Fibroblast of the aortic adventitia (primary cell): ENCODE data around the gene ACOXL. TPM values are rescaled to one million over a fixed set of nuclear protein-coding genes. Genes with fewer than 3 reads are reported as not detected.

Experiments used
- DNase-seq: peaks from one replicate; pipeline ENCODE4 v3.0.0-alpha.2; 2010; ENCODE audit warnings: low read depth
- H3K4me3 ChIP-seq: 2 replicates; pipeline ENCODE4 v1.5.1; 2011; ENCODE audit warnings: low read depth, mild to moderate bottlenecking, control low read depth, low read length, moderate library complexity
- total RNA-seq: library from RNA; depleted of rRNA; stranded (reverse); fragments of >200 nt; gene quantifications from 2 replicates; pipeline ENCODE4 v1.2.3, GENCODE V29; 2012; ENCODE audit warnings: low replicate concordance
- TF ChIP-seq, protein P1 (sequence below): IDR thresholded peaks from 2 replicates; pipeline ENCODE4 v1.5.1; 2011; ENCODE audit warnings: mild to moderate bottlenecking, low read length, control low read depth, inconsistent platforms; ENCODE audit not compliant: insufficient read depth

ACOXL gene
- total RNA-seq, 1 donor = not detected

DNA sequence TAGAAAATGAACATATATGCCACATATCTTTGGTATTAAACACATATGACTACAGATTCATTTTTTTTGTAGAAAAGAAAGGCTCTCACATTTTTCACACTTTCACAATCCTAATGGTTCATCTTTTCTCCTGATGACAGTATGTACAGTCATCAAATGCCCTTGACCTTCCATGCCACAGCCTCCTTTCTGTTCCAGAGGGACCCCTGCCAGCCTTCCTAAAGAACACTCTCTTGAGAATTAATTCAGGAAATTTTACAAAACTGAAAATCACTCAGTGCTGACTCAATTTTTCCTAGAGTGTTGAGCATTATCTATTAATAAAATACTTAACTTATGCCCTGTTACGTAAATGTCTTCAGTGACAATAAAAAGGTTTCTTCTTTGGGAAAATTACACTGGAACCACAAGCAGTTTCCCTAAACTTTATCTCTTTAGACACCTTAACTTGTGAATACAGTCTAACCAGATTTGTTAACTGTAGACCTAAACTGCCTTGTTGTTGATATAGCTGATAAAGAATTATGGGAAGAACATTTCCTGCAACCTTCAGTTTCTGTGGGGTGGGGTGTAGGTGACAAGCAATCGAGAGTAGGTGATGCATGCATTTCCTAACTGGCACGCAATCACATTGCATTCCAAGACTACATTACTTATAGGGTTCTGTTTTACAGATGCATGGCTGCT, 15.3 kb upstream of the ACOXL start:
- peak; percentile 57 for DNase-seq
- TF ChIP-seq, protein P1, sequence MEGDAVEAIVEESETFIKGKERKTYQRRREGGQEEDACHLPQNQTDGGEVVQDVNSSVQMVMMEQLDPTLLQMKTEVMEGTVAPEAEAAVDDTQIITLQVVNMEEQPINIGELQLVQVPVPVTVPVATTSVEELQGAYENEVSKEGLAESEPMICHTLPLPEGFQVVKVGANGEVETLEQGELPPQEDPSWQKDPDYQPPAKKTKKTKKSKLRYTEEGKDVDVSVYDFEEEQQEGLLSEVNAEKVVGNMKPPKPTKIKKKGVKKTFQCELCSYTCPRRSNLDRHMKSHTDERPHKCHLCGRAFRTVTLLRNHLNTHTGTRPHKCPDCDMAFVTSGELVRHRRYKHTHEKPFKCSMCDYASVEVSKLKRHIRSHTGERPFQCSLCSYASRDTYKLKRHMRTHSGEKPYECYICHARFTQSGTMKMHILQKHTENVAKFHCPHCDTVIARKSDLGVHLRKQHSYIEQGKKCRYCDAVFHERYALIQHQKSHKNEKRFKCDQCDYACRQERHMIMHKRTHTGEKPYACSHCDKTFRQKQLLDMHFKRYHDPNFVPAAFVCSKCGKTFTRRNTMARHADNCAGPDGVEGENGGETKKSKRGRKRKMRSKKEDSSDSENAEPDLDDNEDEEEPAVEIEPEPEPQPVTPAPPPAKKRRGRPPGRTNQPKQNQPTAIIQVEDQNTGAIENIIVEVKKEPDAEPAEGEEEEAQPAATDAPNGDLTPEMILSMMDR = no peak
- no peak overlapping the region for H3K4me3 ChIP-seq

DNA sequence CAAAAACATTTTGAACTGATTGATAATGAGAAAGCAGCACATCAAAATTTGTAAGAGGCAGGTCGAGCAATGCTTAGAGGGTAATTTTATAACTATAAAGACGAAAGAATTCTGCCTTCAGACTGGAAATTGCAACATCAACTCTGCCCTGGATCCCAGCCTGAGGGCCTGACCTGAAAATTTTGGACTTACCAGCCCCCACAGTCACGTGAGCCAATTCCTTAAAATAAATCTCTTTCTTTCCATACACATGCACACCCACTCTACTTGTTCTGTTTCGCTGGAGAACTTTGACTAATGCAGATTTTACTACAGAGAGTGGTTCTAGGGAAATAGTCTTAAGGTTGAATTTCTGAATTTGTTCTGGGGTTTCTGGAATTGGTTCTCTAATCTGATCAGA, 14.6 kb upstream of the ACOXL start:
- TF ChIP-seq, protein P1 = no peak
- DNase-seq = peak; percentile 48
- H3K4me3 ChIP-seq = no peak overlapping the region

DNA sequence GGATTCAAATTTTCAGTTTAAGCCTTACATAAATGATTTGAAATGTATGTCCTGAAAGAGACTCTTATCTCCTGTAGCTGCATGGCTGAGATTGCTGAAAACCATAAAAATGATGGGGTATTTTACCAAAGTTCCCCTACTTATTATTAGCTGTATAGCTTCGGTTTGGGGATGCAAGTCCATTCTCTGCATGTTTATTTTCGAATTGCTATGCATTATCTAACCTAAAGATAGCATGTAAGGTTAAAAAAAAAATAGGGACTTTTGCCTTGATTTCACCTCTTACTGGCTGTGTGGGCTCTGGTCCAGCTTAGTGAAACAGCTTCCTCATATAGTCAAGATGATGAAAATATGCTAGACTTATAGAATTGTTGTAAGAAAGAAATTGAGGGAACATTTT, 14.0 kb upstream of the ACOXL start:
- TF ChIP-seq, protein P1 = no peak
- no peak for DNase-seq
- H3K4me3 ChIP-seq = no peak overlapping the region

DNA sequence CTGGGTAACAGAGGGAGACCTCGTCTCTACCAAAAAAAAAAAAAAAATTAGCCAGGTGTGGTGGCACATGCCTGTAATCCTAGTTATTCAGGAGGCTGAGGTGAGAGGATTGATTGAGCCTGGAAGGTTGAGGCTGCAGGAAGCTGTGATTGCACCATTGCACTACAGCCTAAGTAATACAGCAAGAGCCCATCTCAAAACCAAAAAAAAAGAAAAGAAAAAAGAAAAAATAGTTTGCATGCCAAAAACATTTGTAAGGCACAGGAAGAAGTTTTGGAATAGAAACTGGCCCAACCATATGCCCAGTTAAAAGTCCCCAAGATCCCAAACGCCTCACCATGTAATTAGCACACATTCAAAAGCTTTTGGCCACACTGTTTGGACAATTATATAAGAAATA, 13.4 kb upstream of the ACOXL start:
- no peak for DNase-seq
- TF ChIP-seq, protein P1 = no peak
- no peak overlapping the region for H3K4me3 ChIP-seq

DNA sequence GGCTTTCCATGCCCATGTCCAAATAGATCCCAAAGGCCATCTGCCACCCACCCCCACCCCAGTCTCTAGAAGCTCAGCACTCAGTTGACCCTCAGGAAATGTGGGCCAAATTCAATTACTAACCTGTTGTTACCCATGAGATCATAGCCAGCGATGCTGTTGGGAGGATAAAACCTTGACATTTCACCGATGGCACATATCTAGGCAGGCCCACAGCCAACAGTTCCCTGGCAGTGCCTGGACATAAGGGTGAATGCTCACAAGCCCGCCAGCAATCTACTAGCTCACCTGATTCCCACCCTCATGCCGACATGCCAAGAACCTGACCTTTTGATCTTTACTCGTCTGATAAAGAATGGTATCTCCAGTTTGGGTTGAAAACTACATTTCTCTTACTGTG, 11.8 kb upstream of the ACOXL start:
- no peak overlapping the region for H3K4me3 ChIP-seq
- TF ChIP-seq, protein P1 = no peak
- no peak for DNase-seq

DNA sequence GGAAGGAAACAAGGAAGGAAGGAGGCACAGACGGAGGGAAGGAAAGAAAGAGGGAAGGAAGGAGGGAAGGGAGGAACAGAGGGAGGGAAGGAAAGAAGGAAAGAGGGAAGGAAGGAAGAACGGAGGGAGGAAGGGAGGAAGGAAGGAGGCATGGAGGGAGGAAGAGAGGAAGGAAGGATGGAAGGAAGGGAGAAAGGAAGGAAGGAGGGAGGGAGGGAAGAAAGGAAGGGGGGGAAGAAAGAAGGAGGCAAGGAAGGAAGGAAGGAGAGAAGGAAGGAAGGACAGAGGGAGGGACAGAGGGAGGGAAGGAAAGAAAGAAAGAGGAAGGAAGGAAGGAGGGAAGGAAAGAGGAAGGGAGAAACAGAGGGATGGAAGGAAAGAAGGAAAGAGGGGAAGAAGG, 7.6 kb upstream of the ACOXL start:
- no peak for DNase-seq
- TF ChIP-seq, protein P1 = no peak
- no peak overlapping the region for H3K4me3 ChIP-seq

DNA sequence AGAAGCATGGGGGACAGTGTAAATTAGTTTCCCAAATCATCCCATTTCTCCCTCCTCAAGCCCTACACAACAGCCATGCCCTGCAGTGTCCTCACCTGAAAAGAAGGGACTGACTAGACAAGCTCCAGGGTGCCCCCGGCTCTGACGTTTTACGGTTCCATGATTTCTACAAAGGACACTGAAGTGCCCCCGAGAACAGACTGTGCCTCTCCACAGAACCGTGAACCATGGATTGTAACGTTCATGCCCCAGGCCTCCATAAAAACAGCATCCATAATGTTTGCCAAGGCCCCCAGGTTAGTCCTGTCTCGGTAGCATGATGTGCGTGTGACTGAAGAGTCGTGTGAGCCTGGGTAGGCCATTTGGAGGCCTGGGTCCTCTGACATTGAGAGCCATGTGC, 7.0 kb upstream of the ACOXL start:
- TF ChIP-seq, protein P1 = no peak
- no peak for DNase-seq
- H3K4me3 ChIP-seq = no peak overlapping the region
